Measurements from ENCODE around the gene TTR. TPM values are rescaled to one million over a fixed set of nuclear protein-coding genes. Genes with fewer than 3 reads are reported as not detected.

Gene TTR
- polyA plus RNA-seq, 3 donors, result 0.24 to 1.6 (median 0.42) TPM

GRCh38 chr18:31643003-31643402 is 51.3 kb downstream of the TTR start:
- no peak for DNase-seq (ENCODE audit: extremely low read depth in 1 of 11, low read depth in 9 of 11, low spot score in 4 of 11)

GRCh38 chr18:31645411-31645810 is 53.7 kb downstream of the TTR start:
- no peak for DNase-seq (ENCODE audit: extremely low read depth in 1 of 11, low read depth in 9 of 11, low spot score in 4 of 11)

GRCh38 chr18:31646332-31647126 is 54.9 kb downstream of the TTR start:
- DNase-seq (ENCODE audit: extremely low read depth in 1 of 11, low read depth in 9 of 11, low spot score in 4 of 11), result no peak

- no peak for DNase-seq (ENCODE audit: extremely low read depth in 1 of 11, low read depth in 9 of 11, low spot score in 4 of 11)
Observed at GRCh38 chr18:31647127-31647753, 55.6 kb downstream of the TTR start.

Other genes with a start within 250 kb of the TTR start
- gene DSG4, start 215.1 kb upstream of the TTR start, polyA plus RNA-seq (ENCODE audit: insufficient read length in 3 of 3), result under 1 TPM in 1 of 3 donors, not detected in 2; 0.05 TPM
- not detected for gene DSG3, start 144.1 kb upstream of the TTR start, polyA plus RNA-seq (ENCODE audit: insufficient read length in 3 of 3)
- gene DSG2, start 93.7 kb upstream of the TTR start, polyA plus RNA-seq (ENCODE audit: insufficient read length in 3 of 3), result 10 to 100 TPM; 44.1 to 56.1 (median 52.9) TPM
- gene B4GALT6, start 92.7 kb downstream of the TTR start, polyA plus RNA-seq (ENCODE audit: insufficient read length in 3 of 3), result 10 to 100 TPM; 14.5 to 19.2 (median 16.1) TPM
- gene SLC25A52, start 169.0 kb downstream of the TTR start, polyA plus RNA-seq (ENCODE audit: insufficient read length in 3 of 3), result under 1 TPM; 0.29 to 0.42 (median 0.32) TPM

Data from renal cortex interstitium (tissue), 11 donors.